Subcutaneous adipose tissue (tissue), 4 donors: ENCODE data around the gene FAM241B. TPM values are rescaled to one million over a fixed set of nuclear protein-coding genes. Genes with fewer than 3 reads are reported as not detected.

Source experiments
- CTCF ChIP-seq: fragments of 450-650 bp; IDR thresholded peaks from one replicate; pipeline ENCODE4 v1.5.1; 2016; ENCODE audit warnings: low read depth, mild to moderate bottlenecking, control low read depth, antibody characterized with exemption, moderate library complexity
- total RNA-seq, 4 donors: library from RNA; depleted of rRNA; stranded (reverse); fragments of >200 nt; gene quantifications; one replicate each; pipeline ENCODE4 v1.1.0, GENCODE V29; 2016

The FAM241B gene
- total RNA-seq, 4 donors from 2014 or later = 1.7 to 2.4 (median 1.8) TPM; not detected in 1

- TF ChIP-seq CTCF = no peak
Measured at GRCh38 chr10:69650589-69651261, 20.7 kb downstream of the FAM241B start.

GRCh38 chr10:69651362-69651761 is 21.3 kb downstream of the FAM241B start:
- TF ChIP-seq CTCF = no peak

GRCh38 chr10:69652111-69652856 is 22.2 kb downstream of the FAM241B start:
- TF ChIP-seq CTCF = no peak

- no peak for TF ChIP-seq CTCF
Measured at GRCh38 chr10:69652857-69653199, 22.8 kb downstream of the FAM241B start.

- TF ChIP-seq CTCF = no peak
Measured at GRCh38 chr10:69653561-69653960, 23.5 kb downstream of the FAM241B start.

- TF ChIP-seq CTCF = no peak
Measured at GRCh38 chr10:69655124-69655867, 25.2 kb downstream of the FAM241B start.
